ENCODE measurements around the gene BCORL1.

BCORL1 gene

DNA sequence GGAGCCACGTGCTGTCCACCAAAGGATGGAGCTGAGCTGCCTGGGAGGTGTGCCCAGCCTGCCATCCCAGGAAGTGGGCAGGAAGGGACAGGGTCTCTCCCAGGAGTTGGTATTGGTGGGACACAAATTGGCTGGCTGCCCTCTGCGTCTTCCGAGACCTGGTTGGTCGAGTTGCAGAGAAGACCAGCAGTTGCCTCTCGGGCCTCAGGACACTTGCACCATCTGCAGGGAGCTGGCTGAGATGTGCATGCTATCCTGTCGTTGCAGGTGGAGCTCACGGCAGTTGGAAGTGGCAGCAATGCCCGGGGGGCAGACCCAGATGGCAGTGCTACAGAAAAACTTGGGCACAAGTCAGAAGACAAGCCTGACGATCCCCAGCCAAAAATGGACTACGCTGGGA, 30.2 kb downstream of the BCORL1 start:
- FAIRE-seq, result no peak

DNA sequence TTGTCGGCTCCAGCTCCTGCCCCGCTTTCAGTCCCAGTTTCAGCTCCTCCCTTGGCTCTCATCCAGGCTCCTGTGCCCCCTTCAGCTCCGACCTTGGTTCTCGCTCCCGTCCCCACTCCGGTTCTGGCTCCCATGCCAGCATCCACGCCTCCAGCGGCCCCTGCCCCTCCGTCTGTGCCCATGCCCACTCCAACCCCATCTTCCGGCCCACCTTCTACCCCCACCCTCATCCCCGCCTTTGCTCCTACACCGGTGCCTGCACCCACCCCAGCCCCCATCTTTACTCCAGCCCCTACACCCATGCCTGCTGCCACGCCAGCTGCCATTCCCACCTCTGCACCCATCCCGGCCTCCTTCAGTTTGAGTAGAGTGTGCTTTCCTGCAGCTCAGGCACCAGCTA, 31.2 kb downstream of the BCORL1 start:
- FAIRE-seq, result no peak

GRCh38 chrX:130014356-130014755, 31.9 kb downstream of the BCORL1 start:
- no peak for FAIRE-seq

- FAIRE-seq, result no peak
These were observed 32.3 kb downstream of the BCORL1 start for GRCh38 chrX:130014770-130015169.

- no peak for FAIRE-seq
These were observed 32.7 kb downstream of the BCORL1 start for GRCh38 chrX:130015181-130015580.

- FAIRE-seq, result no peak
These were observed 35.7 kb downstream of the BCORL1 start for GRCh38 chrX:130018143-130018542.

- no peak for FAIRE-seq
These were observed 38.4 kb downstream of the BCORL1 start for GRCh38 chrX:130020661-130021324.

- FAIRE-seq, result no peak
These were observed 41.7 kb downstream of the BCORL1 start for GRCh38 chrX:130024127-130024526.

DNA sequence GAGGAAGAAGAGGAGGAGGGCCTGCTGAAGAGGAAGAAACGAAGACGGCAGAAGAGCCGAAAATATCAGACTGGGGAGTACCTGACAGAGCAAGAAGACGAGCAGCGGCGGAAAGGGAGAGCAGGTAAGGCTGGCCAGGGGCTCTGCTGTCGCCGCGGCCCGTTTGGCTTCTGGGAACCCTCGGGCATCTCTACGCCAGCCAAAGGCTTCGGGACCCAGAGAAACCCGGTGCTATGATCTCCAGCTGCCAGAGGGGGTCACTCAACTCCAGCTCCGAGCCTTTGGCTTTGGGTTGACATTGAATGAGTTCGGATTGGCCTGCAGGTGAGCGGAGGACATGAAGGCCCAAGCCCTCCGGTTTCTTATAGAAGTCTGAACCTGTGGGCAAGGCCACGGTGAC, 42.8 kb downstream of the BCORL1 start:
- FAIRE-seq, result no peak

DNA sequence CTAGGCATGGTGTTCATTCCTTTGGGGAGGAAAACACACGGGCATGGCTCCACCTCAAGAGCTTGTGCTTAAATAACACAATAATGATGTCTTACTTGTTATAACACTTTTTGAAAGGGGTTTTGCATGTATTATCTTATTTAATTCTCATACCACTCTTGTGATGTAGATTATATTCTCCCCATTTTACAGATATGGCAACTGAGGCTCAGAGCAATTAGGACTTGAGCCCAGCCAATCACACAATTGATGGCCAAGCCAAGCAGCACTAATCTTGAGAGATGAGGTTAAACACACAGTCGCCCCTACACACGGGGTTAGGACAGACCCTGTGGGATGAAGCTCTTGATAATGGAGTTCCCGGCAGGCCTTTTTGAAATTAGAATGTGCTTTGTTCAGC, 45.1 kb downstream of the BCORL1 start:
- FAIRE-seq, result no peak

DNA sequence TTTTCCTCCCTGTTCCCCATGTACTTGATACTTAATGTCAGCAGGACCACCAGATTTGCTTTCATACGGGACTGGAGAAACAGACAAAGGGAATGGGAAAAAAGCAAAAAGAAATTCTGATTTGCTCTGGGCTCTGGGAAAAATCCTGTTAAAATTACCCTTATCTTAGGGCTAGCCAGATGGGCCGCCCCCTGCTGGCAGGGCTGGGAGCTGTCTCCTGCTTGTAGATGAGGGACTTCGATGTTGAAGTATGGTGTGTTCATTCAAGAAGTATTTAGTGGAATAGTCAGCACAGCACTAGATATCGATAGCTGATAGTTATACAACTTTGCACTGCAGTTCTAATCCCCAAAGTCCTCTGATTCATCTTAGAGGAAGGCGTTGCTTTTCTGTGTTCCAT, 45.8 kb downstream of the BCORL1 start:
- no peak for FAIRE-seq

- FAIRE-seq, result no peak
These were observed 48.4 kb downstream of the BCORL1 start for GRCh38 chrX:130030826-130031225.

DNA sequence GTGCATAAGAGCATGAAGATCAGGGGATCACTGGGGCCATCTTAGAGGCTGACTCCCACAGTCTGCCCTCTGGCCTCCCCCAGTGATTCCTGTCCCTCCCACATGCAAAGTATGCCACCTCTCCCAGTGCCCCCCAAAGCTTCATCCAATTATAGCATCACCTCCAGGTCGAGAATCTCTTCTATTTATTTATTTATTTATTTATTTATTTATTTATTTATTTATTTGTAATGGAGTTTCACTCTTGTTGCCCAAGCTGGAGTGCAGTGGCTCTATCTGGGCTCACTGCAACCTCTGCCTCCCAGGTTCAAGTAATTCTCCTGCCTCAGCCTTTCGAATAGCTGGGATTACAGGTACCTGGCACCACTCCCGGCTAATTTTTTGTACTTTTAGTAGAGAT, 50.1 kb downstream of the BCORL1 start:
- FAIRE-seq, result no peak

DNA sequence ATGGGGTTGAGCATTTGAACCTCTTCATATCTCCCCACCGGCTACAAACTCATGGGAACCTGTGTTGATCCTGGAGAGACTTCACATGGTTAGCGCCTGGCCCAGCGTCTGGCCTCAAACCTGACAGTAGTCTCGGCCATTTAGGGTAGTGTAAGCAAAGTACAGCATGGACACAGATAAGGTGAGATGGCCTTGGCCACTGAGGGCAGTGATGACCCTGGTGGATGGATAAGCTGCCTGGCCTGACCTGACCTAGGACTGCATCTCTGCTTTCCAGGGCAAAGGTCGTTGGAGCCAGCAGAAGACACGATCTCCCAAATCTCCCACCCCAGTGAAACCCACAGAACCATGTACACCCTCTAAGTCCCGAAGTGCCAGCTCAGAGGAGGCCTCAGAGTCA, 51.7 kb downstream of the BCORL1 start:
- FAIRE-seq, result no peak

- FAIRE-seq, result no peak
These were observed 57.4 kb downstream of the BCORL1 start for GRCh38 chrX:130039847-130040246.

DNA sequence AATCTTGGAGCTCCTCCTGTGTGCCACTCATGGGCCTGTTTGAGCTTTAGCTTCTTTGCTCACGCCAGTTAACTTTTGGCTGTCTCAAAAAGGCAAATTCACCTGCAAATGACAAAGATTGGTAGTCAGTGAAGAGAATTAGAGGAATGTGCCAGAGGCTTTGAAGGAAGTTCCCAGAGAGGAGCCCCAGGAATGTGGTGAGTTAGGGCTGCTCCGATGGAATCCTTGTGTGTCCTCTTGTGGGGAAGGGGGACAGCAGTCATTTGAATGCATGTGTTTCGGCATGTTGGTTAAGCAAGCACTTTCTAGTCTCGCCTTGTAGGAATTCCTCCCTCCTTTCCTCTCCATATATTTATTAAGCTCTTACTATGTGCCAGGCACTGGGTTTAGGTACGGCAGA, 65.0 kb downstream of the BCORL1 start:
- FAIRE-seq, result no peak

DNA sequence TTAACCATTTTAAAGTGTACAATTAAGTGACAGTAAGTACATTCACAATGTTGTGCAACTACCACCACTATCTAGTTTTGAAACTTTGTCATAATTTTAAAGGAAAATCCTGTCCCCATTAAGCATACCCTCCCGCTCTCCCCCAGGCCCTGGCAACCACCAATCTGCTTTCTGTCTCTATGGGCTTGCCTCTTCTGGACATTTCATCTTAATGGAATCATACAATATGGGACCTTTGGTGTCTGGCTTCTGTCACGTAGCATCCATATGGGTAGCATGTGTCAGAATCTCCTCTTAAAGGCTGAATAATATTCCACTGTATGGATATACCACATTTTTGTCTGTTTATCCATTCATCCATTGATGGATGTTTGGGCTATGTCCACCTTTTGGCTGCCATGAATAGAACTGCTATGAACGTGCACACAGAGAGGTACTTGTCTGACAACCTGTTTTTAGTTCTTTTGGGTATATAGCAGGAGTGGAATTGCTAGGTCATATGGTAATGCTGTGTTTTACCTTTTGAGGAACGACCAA, 66.3 kb downstream of the BCORL1 start:
- no peak for FAIRE-seq

GRCh38 chrX:130049821-130050220, 67.4 kb downstream of the BCORL1 start:
- FAIRE-seq, result no peak

- FAIRE-seq, result no peak
These were observed 68.9 kb downstream of the BCORL1 start for GRCh38 chrX:130051176-130051845.

DNA sequence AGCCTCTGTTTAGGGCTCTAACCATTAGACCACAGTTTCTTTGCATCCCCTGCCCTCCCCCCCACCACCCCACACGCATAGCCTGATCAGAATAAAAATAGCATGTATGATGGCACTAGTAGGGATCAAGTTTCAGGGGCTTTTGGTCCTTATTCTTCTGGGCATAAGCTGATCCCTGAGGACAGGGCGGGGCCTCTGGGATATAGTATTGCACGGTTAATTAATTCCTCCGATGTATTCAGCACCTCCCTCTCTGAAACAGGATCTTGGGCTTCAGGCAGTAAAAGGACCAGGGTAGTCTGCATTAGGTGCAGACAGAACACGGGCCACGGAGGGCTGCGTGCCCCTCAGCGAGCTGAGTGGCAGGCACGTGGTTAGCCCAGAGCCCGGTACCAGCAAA, 70.8 kb downstream of the BCORL1 start:
- no peak for FAIRE-seq

GRCh38 chrX:130055103-130055502, 72.7 kb downstream of the BCORL1 start:
- no peak for FAIRE-seq

- no peak for FAIRE-seq
These were observed 73.5 kb downstream of the BCORL1 start for GRCh38 chrX:130055899-130056298.

GRCh38 chrX:130057209-130057608, 74.8 kb downstream of the BCORL1 start:
- FAIRE-seq, result no peak

DNA sequence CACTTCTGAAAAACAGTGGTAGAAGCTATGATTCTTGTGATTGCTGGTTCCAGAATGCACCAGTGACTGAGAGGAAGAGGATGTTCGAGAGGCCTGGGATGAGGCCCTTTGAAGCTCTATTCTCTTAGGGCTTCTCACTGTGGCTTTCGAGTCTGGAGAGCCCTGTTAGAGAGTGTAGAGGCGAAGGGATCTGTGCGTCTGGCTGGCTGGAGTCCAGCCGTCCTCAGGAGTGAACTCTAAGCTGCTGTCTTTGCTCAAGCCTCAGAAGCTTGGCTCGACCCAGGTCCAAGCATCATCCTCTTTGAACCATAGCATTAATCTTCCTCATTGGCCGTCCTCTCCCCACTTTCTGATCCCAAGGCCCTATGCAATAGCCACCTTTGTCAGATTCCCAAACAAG, 76.2 kb downstream of the BCORL1 start:
- no peak for FAIRE-seq

All from A204.1 (cell line).